GM19239 (cell line): Measurements from ENCODE around the gene DGKG.
A peak's percentile ranks its signal among the peaks of the same experiment; 100 is the strongest.

ENCODE experiments used
- DNase-seq: peaks from one replicate; pipeline ENCODE4 v3.0.0; 2011; ENCODE audit warnings: low spot score; ENCODE audit not compliant: insufficient read length
- FAIRE-seq: peaks from 2 replicates; lab custom pipeline; 2011; peaks lifted over from hg19 to GRCh38; lab: Jason Lieb, UNC

DGKG gene

GRCh38 chr3:186361762-186362536, at the start of gene DGKG:
Gene DGKG (minus strand): TSS chr3:186362234. CDS start chr3:186320459, 41,775 bp downstream.
- DNase-seq (peak; percentile 38), FAIRE-seq (no peak)

- FAIRE-seq (no peak), DNase-seq (no peak)
Measured at GRCh38 chr3:186411089-186411488, 49.1 kb upstream of the DGKG start.

- FAIRE-seq, result no peak
- no peak for DNase-seq
Measured at GRCh38 chr3:186406669-186407635, 44.9 kb upstream of the DGKG start.

- FAIRE-seq (no peak), DNase-seq (no peak)
Measured at GRCh38 chr3:186401556-186401955, 39.5 kb upstream of the DGKG start.

GRCh38 chr3:186400662-186401061, 38.6 kb upstream of the DGKG start:
- no peak for DNase-seq
- no peak for FAIRE-seq

- DNase-seq (no peak), FAIRE-seq (no peak)
Measured at GRCh38 chr3:186400026-186400425, 38.0 kb upstream of the DGKG start.

GRCh38 chr3:186394566-186395217, 32.7 kb upstream of the DGKG start:
- FAIRE-seq, result no peak
- DNase-seq, result no peak

GRCh38 chr3:186386883-186387560, 25.0 kb upstream of the DGKG start:
- FAIRE-seq, result no peak

GRCh38 chr3:186385856-186386602, 24.0 kb upstream of the DGKG start:
- DNase-seq, result no peak

More at GRCh38 chr3:186386883-186387560, 25.0 kb upstream of the DGKG start:
- no peak for DNase-seq

GRCh38 chr3:186383026-186383993, 21.3 kb upstream of the DGKG start:
- DNase-seq (no peak), FAIRE-seq (no peak)

More at GRCh38 chr3:186385856-186386602, 24.0 kb upstream of the DGKG start:
- FAIRE-seq, result no peak

GRCh38 chr3:186382217-186382885, 20.3 kb upstream of the DGKG start:
- no peak for DNase-seq
- no peak for FAIRE-seq

GRCh38 chr3:186381424-186382216, 19.6 kb upstream of the DGKG start:
- DNase-seq (no peak), FAIRE-seq (no peak)

- FAIRE-seq, result no peak
- no peak for DNase-seq
Measured at GRCh38 chr3:186380622-186381380, 18.8 kb upstream of the DGKG start.

GRCh38 chr3:186375443-186375842, 13.4 kb upstream of the DGKG start:
- FAIRE-seq (no peak), DNase-seq (no peak)

GRCh38 chr3:186374376-186374775, 12.3 kb upstream of the DGKG start:
- no peak for FAIRE-seq
- no peak for DNase-seq

GRCh38 chr3:186369217-186369616, 7.2 kb upstream of the DGKG start:
- FAIRE-seq, result no peak
- DNase-seq, result no peak
